ENCODE measurements around the gene MUC5AC.
"Not testable (repeated sequence)": the region's sequence is repeated elsewhere in the genome, so short reads cannot be mapped to it uniquely, and the experiment has no call there.

The MUC5AC gene

DNA sequence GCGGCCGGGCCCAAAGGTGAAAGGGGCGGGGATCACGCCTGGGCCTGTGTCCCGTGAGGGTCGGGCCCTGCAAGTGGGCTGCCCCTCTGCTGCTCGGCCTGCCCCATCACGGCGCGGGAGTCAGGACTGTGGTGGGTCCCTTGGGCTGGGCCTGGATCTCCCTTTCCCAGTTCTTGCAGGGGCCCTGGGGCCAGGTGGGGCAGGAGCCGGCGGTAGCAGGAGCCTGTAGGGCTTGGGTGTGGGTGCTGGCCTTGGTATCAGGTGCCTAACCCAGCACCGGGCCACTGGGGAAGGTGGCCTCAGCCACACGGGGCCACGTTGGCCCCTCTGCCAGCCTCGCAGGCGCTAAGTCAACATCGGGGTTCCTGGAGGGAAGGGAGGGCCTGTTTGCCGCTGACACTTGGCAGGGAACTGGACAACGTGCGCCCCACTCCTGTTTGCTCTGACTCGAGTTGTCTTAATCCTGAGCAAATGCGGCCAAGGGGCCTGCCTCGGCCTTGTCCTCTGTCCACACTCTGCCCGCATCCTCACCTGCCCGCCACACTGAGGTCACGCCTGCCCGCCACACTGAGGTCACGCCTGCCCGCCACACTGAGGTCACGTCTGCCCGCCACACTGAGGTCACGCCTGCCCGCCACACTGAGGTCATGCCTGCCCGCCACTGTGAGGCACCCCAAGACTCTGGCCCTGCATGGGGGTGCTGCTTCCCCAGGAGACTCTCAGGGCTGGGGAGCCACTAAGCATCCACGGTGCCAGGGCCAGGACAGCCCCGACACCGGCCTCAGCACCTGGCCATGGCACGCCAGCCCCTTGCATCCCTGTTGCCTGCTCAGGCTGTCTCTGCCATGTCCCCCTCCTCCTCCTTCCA is 50.9 kb downstream of the MUC5AC start:
- DNase-seq (ENCODE audit: low spot score): no peak

DNA sequence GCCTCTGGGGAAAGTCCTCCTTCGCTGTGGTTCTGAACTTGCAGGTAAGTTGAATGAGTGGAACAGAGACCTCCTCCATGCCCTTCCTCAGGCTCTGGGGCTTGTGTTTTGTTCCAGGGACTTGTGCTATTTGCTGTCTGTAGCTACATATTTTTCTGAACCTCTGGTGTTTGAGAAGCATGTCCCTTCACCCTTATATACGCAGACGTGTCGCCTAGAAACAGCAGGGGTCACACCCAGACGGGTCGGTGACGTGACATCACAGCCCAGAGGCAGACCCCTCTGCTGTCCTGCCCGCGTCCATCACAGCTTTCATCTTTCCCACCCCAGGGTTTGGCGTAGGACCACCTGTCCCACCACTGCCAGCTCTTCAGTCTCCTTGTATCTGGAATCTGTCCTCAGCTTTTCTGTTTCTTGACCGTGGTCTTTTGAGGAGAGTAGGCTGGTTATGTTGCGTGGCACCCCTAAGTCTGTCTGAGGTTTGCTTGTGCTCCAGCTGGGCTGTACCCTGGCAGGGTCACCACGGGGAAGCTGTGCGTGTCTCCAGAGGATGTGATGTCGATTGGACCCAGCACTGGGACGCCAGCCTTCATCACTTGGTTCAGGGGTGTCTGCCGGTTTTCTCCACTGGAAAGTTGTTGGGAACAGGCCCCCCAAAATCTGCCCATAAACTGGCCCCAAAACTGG is 51.8 kb downstream of the MUC5AC start:
- no peak for DNase-seq (ENCODE audit: low spot score)

GRCh38 chr11:1211838-1212237 is 54.1 kb downstream of the MUC5AC start:
- no peak for DNase-seq (ENCODE audit: low spot score)

DNA sequence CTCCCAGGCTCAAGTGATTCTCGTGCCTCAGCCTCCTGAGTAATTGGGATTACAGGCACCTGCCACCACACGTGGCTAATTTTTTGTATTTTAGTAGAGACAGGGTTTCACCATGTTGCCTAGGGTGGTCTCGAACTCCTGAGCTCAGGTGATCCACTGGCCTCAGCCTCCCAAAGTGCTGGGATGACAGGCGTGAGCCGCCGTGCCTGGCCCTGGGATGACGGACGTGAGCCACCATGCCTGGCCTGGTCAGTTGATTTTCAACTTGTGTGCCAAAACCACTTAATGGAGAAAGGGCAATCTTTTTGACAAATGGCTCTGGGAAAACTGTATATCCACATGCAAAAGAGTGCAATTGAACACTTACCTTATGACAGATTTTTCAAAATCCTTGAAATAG is 58.1 kb downstream of the MUC5AC start:
- DNase-seq (ENCODE audit: low spot score): not testable (repeated sequence)

GRCh38 chr11:1217151-1217550 is 59.4 kb downstream of the MUC5AC start:
- no peak for DNase-seq (ENCODE audit: low spot score)

GRCh38 chr11:1218256-1218787 is 60.6 kb downstream of the MUC5AC start:
- DNase-seq (ENCODE audit: low spot score): no peak

DNA sequence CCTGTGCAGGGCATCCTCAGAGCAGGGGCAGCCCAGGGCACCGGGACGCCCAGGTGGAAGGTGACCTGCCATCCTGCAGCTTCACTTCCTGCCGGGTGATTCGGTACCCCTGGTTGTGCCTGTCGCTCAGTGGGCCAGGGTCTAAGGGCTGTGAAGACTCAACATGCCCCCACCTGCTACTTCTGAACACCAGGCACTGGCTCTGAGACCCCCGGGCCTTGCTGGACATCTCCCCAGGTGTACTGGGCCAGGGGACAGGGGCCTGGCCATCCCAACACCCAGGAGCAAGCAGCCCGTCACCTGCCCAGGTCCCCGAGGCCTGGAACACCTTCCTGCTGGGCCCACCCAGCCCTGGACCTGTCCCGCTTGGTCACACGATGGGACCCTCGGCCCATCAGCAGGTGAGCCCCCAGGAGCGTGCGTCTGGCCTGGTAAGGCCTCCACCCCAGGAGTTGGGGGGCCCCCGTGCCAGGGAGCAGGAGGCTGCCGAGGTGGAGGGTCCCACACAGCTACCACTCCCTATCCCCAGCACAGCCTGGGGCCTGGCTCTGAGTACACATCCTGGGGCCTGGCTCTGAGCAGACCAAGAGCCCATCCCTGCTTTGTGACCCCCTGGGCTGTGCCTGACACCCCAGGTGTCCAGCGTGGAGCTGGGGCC is 61.2 kb downstream of the MUC5AC start:
- DNase-seq (ENCODE audit: low spot score): no peak

DNA sequence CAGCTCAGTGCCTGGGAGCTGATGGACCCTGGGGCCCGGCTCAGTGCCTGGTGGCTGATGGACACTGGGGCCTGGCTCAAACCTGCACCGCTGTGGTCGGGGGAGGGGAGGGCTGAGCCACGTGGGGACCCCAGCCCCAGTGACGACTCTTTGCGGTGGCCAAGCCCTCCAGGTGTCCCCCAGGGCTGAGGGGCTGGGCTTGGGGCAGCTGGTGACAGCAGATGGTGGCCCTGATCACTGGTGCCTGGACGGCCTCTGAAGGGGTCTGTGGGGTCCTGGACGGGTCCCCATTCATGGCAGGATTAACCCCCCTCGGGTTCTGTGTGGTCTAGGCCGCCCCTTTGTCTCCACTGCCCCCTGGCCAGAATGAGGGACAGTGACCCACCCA is 61.7 kb downstream of the MUC5AC start:
- no peak for DNase-seq (ENCODE audit: low spot score)

GRCh38 chr11:1219834-1220815 is 62.4 kb downstream of the MUC5AC start:
- no peak for DNase-seq (ENCODE audit: low spot score)

GRCh38 chr11:1220941-1221721 is 63.4 kb downstream of the MUC5AC start:
- DNase-seq (ENCODE audit: low spot score): no peak

GRCh38 chr11:1221848-1222311 is 64.1 kb downstream of the MUC5AC start:
- no peak for DNase-seq (ENCODE audit: low spot score)

- no peak for DNase-seq (ENCODE audit: low spot score)
Observed at GRCh38 chr11:1222491-1223345, 65.0 kb downstream of the MUC5AC start, which contains the start of gene MUC5B. Gene MUC5B, plus strand, starts transcription at chr11:1223066. Its CDS starts 58 bp downstream, at chr11:1223124.

DNA sequence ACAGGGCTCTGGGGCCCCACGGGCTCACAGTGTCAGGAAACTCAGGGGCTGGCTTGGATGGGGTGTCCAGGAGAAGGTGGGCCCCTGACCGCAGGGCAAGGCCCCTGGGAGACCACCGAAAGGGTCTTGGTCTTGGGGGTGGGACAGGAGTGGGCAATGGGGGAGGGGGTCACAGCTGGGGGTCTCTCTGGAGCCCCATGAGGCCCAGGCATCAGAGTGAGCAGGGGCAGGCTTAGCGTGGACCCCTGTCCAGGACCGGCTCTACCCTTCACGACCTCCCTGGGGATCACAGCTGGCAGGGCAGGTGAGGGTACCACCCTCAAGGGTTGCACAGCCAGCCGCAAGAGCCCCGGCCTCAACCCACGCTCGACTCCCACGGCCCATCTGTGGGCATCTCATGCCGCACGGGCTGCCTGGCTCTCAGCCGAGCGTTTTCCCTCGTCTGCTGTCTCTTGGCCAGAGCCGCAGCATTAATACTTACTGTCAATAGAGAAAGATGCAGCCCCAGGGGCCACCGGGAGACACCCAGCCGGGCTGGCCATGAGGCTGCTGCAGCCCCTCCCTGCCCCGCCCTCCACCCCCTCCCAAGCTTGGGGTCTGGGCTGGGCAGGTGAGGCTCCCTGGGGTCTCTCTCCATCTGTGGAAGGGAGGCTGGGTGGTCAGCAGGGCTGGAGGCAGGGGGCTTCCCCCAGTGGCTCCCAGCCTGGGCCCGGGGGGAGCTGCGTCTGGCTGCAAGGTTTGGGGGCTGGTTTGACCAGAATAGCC is 65.8 kb downstream of the MUC5AC start:
- no peak for DNase-seq (ENCODE audit: low spot score)

GRCh38 chr11:1224111-1224490 is 66.3 kb downstream of the MUC5AC start:
- DNase-seq (ENCODE audit: low spot score): no peak

- no peak for DNase-seq (ENCODE audit: low spot score)
Observed at GRCh38 chr11:1224491-1225385, 67.0 kb downstream of the MUC5AC start.

DNA sequence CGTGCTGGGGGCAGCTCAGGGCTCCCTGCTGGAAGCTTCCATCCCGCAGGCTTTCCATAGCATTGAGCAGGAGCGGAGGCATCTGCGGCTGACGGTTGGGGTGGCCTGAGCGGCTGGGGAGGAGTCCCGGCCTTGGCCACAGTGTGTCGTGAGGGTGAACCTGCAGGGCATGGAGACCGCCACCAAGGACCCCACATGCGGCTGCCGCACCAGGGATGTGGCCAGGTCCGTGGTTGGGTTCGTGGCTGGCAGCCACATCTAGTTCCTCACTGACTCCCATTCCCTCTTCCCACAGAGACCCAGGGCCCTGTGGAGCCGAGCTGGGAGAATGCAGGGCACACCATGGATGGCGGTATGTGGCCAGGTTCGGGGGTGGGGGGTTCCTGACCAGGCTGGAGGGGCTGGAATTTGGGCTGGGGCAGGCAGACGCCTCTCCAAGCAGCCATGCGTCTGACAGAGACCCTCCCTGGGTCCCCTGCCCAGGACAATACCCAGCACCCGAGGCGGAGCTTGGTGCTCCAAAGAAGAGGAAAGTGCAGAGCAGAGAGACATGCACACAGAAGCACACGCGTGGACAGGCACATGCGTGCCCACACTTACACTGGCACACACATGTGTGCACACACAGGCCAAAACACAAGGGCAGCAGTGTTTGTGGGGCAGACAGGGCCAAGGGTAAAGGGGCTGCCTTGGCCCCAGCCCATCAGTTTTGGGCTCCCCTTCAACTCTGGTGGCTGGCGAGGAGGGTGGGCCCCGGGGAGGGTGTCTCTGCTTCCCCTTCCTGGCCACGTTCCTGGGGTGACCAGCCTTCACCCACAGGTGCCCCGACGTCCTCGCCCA is 67.9 kb downstream of the MUC5AC start:
- DNase-seq (ENCODE audit: low spot score): no peak

Data from RKO (cell line).